GM06990 (cell line): ENCODE results near the gene PHB1.
"Not testable (repeated sequence)": the region's sequence is repeated elsewhere in the genome, so short reads cannot be mapped to it uniquely, and the experiment has no call there.

ENCODE experiments used
- DNase-seq: peaks from one replicate; pipeline ENCODE4 v3.0.0-alpha.2; 2011; ENCODE audit not compliant: insufficient read length; ENCODE audit errors: extremely low read depth
- H3K27me3 ChIP-seq: replicated peaks from 2 replicates; pipeline ENCODE4 v1.6.0; 2011; ENCODE audit warnings: low read length; ENCODE audit not compliant: control insufficient read depth, insufficient read depth
- H3K36me3 ChIP-seq: 2 replicates; pipeline ENCODE4 v1.5.1; 2011; ENCODE audit warnings: low read length; ENCODE audit not compliant: control insufficient read depth, insufficient read depth
- H3K4me3 ChIP-seq: replicated peaks from 2 replicates; pipeline ENCODE4 v1.5.1; 2011; ENCODE audit warnings: low read depth, mild to moderate bottlenecking, control low read depth, low read length
- TF ChIP-seq, protein P1 (sequence below): IDR thresholded peaks from 2 replicates; pipeline ENCODE4 v1.5.1; 2011; ENCODE audit warnings: low read length, control low read depth, mild to moderate bottlenecking, inconsistent platforms; ENCODE audit not compliant: insufficient read depth, poor library complexity, severe bottlenecking

The PHB1 gene

DNA sequence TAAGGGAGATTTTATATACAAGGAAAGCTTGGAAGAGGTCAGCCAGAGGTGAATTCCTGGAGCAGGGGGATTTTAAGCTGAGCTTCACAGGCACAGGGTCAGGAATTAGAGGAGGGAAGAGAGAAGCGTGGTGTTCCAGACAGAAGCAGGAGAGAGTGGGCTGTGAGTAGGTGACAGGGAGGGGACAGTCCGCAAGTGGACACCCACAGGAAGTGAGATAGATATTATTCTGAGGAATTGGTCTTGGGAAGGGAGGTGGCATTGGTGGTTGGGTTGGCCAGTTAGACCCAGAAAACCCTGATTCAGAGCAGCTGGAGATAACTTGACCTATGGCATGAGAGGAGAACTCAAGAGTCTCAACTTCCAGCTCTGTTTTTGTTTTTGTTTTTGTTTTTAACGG lies 14.7 kb downstream of the PHB1 start:
- TF ChIP-seq, protein P1, sequence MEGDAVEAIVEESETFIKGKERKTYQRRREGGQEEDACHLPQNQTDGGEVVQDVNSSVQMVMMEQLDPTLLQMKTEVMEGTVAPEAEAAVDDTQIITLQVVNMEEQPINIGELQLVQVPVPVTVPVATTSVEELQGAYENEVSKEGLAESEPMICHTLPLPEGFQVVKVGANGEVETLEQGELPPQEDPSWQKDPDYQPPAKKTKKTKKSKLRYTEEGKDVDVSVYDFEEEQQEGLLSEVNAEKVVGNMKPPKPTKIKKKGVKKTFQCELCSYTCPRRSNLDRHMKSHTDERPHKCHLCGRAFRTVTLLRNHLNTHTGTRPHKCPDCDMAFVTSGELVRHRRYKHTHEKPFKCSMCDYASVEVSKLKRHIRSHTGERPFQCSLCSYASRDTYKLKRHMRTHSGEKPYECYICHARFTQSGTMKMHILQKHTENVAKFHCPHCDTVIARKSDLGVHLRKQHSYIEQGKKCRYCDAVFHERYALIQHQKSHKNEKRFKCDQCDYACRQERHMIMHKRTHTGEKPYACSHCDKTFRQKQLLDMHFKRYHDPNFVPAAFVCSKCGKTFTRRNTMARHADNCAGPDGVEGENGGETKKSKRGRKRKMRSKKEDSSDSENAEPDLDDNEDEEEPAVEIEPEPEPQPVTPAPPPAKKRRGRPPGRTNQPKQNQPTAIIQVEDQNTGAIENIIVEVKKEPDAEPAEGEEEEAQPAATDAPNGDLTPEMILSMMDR: no peak
- Histone ChIP-seq H3K4me3 (no peak overlapping the region), H3K36me3 (peaks cover 18% of the 10 kb centered on the region), H3K27me3 (no peaks in the 10 kb centered on the region)
- no peak for DNase-seq

DNA sequence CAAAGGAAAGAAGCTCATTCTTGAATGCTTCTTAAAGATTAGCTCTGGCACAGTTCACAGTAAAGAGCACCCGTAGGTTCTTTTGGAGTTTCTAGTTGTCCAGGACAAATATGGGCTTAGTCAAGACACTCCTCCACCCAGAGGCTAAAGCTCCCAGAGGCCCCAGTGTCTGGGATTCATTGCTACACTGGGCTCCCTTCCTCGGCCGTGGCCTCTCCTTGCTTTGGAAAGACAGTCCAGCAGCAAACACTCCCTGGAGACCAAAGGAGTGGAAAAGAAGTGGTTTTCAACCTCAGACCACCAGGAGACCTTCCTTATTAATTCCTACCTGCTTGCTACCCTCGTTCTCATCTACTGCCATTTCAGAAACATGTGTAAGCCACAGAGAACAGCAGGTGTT lies 17.1 kb downstream of the PHB1 start:
- TF ChIP-seq, protein P1: no peak
- no peak overlapping the region for H3K4me3 ChIP-seq
- H3K36me3 ChIP-seq: peaks cover 3% of the 10 kb centered on the region
- H3K27me3 ChIP-seq: no peaks in the 10 kb centered on the region
- DNase-seq: no peak

DNA sequence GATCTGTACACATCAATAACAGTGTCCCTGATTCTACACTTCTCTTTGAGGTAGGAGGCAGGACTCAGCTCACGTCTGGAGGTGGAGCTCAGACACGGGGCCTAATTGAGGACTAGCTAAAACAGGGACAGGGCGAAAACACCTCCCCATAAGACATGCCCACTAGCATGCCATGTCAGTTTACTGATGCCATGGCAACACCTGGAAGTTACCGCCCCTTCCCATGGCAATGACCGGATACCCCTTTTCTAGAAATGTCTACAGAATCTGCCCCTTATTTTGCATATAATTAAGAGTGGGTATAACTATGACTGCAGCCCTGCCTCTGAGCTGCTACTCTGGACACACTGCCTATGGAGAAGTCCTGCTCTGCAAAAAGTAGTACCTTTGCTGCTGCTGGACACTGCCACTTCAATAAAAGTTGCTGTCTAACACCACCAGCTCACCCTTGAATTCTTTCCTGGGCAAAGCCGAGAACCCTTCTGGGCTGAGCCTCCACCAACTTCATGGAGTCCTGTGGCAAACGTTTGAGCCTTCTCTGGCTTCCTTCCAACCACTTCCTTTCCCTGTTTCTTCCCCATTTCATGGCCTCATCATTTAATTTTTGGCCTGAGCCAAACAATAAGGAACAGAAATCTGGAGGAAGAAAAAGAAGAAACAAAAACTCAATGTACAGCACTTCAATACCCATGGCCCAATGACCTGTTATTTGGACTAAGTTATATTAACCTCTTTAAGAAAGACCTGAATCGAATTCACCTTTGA lies 21.0 kb downstream of the PHB1 start:
- no peak overlapping the region for H3K4me3 ChIP-seq
- H3K36me3 ChIP-seq: no peaks in the 10 kb centered on the region
- TF ChIP-seq, protein P1: no peak
- no peaks in the 10 kb centered on the region for H3K27me3 ChIP-seq
- DNase-seq: no peak

DNA sequence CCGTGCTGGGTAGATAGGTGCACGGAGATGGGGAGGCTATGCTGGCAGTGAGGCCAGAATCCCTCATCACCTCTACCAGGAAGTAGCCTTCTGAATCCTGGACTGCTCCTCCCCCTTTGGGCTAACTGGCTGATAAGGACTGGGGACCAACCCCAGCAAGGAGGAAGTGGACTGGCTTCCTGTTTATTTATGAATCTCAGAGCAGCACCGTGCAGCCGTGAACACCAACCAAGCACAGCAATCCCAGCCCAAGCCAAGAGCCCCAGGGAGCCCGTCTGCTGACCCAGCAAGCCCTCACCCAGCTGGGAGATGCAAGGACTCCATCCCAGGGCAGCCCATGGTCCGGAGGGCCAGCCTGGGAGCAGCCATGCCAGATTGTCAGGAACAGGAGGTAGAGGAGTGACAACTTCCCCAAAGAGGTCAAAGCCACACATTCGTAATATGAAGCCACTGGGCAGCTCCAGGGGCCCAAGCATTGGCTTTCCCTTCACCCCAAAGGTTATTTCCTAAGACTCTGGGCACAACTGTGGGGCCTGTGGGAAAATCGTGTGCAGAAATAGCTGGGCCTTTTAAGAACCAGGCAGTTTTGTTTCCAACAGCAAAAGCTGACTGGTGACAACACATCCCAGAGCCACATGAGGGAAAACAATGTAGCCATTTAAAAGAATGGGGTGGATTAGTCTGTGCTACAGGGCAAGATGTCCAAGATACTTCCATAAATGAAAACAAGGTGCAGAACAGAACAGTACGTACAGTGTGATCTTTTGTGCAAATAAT lies 23.9 kb downstream of the PHB1 start:
- TF ChIP-seq, protein P1: no peak
- Histone ChIP-seq H3K27me3 (no peaks in the 10 kb centered on the region), H3K36me3 (no peaks in the 10 kb centered on the region), H3K4me3 (peak overlapping the region; percentile 18; the same call in 1 of the 2 replicates)
- DNase-seq: peak; percentile 71

DNA sequence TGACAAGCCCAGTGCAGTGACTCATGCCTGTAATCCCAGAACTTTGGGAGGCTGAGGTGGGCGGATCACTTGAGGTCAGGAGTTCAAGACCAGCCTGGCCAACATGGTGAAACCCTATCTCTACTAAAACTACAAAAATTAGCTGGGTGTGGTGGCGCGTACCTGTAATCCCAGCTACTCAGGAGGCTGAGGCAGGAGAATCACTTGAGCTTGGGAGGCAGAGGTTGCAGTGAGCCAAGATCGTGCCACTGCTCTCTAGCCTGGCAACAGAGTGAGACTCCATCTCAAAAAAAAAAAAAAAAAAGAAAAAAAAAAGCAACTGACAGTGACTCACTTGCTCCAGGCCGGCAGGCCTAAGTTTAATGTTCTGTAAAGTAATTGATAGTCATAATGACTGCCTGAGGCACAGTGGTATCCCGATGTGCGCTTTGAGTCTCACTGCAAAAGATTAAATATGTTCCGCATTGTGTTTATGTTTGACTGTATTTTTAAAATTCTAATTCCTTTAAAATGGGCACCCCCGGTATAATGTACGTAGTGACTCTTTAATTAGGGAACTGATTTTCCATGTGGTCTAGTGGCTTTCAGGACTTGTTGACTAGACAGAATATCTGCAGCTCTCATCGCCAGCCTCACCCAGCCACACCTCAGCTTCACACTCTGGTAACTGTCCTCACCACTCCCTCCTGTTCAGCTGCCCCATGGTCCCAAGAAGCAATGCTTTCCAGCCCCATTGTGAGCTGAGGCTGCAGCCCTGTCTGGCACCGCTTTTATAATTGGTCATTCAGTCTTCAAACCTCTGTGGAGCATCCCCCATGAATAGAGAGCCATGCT lies 25.0 kb downstream of the PHB1 start:
- peak; percentile 25 for DNase-seq
- not testable (repeated sequence) for H3K27me3 ChIP-seq, H3K36me3 ChIP-seq, H3K4me3 ChIP-seq
